Panc1 (cell line): ENCODE results near the gene ATXN7L1. TPM values are rescaled to one million over a fixed set of nuclear protein-coding genes. Genes with fewer than 3 reads are reported as not detected.
A peak's percentile ranks its signal among the peaks of the same experiment; 100 is the strongest.

ENCODE experiments used
- ATAC-seq: fragments of 200-7000 bp; cut with Tn5 transposase; 2 replicates; pipeline ENCODE4 v1.9.1; 2020; ENCODE audit warnings: mild to moderate bottlenecking, moderate library complexity
- BruUV-seq: library from RNA; stranded (reverse); fragments of 400-500 nt; replicated peaks from 2 replicates; lab custom pipeline; 2021; lab: Mats Ljungman, UMichigan
- CTCF ChIA-PET: fragments of 300-600 bp; sonication (Branson Sonifier 250); formaldehyde crosslinking; loops from one replicate; lab custom pipeline; 2022; ENCODE audit warnings: antibody characterized with exemption; lab: Charles Lee
- POLR2A ChIA-PET: fragments of 300-600 bp; sonication (Branson Sonifier 250); formaldehyde crosslinking; loops from one replicate; lab custom pipeline; 2022; ENCODE audit warnings: antibody characterized with exemption; lab: Charles Lee
- DNase-seq: peaks from one replicate; pipeline ENCODE4 v3.0.0-alpha.2; 2010; ENCODE audit warnings: low read depth, low spot score
- H3K27ac ChIP-seq: 2 replicates; pipeline ENCODE4 v1.5.1; 2011; ENCODE audit warnings: mild to moderate bottlenecking, low read length, inconsistent platforms
- H3K27me3 ChIP-seq: fragments of 200-500 bp; sonication (Bioruptor generic); 2 replicates; pipeline ENCODE4 v1.6.0; 2014; ENCODE audit warnings: low read length, inconsistent platforms; ENCODE audit not compliant: control insufficient read depth, insufficient read depth
- H3K36me3 ChIP-seq: fragments of 200-500 bp; sonication (Bioruptor generic); 2 replicates; pipeline ENCODE4 v1.5.1; 2014; ENCODE audit warnings: inconsistent platforms, mild to moderate bottlenecking, low read length, moderate library complexity; ENCODE audit not compliant: control insufficient read depth, insufficient read depth
- H3K4me1 ChIP-seq: 2 replicates; pipeline ENCODE4 v1.5.1; 2011; ENCODE audit warnings: inconsistent platforms, mild to moderate bottlenecking, low read length, moderate library complexity; ENCODE audit not compliant: control insufficient read depth, insufficient read depth
- H3K4me3 ChIP-seq, 2 experiments: 2 replicates each; pipeline ENCODE4 v1.5.1; 2011 to 2012; ENCODE audit warnings: low read depth in 2 of 2, low read length in 2 of 2, mild to moderate bottlenecking in 2 of 2, inconsistent platforms in 1 of 2, moderate library complexity in 1 of 2
- H3K9me3 ChIP-seq: fragments of 200-500 bp; sonication (Bioruptor generic); 2 replicates; pipeline ENCODE4 v1.5.1; 2014; ENCODE audit warnings: low read depth, mild to moderate bottlenecking, inconsistent platforms, low read length, moderate library complexity; ENCODE audit not compliant: control insufficient read depth, insufficient read depth
- POLR2AphosphoS5 ChIP-seq: IDR thresholded peaks from 2 replicates; pipeline ENCODE4 v1.6.1; 2012; ENCODE audit warnings: mild to moderate bottlenecking, low read depth, low read length, moderate library complexity
- SIN3A ChIP-seq: IDR thresholded peaks from 2 replicates; pipeline ENCODE4 v1.6.1; 2012; ENCODE audit warnings: low read depth, mild to moderate bottlenecking, low read length, moderate library complexity, borderline replicate concordance; ENCODE audit not compliant: insufficient read depth
- TCF7L2 ChIP-seq: IDR thresholded peaks from 2 replicates; pipeline ENCODE4 v1.6.1; 2011; ENCODE audit warnings: mild to moderate bottlenecking, low read depth, low read length, inconsistent platforms
- in situ Hi-C: cut with HindIII; loops from 2 replicates; pipeline ENCODE4 v1.10.0; 2016; ENCODE audit warnings: low sequenced_read_pairs, low pct_unique_long_range_greater_than_20kb
- intact Hi-C: fragments of 100-400 bp; cut with micrococcal nuclease; formaldehyde crosslinking; loops from one replicate; pipeline ENCODE4 v1.10.0; 2022; ENCODE audit not compliant: unreplicated experiment
- total RNA-seq: library from RNA; stranded (reverse); gene quantifications from one replicate; pipeline ENCODE4 v1.2.1, GENCODE V29; 2021; ENCODE audit not compliant: unreplicated experiment
- TF ChIP-seq, protein P1 (sequence below), 2 experiments: IDR thresholded peaks; 2 replicates each; pipeline ENCODE4 v1.6.1; 2011 to 2012; ENCODE audit warnings: low read depth in 2 of 2, control low read depth in 1 of 2, low read length in 1 of 2, mild to moderate bottlenecking in 1 of 2, moderate library complexity in 1 of 2; ENCODE audit not compliant: insufficient read depth in 1 of 2
- TF ChIP-seq, protein P2 (sequence below): fragments of 450-650 bp; IDR thresholded peaks from 2 replicates; pipeline ENCODE4 v1.5.1; 2017; ENCODE audit warnings: mild to moderate bottlenecking

ATXN7L1 gene
- total RNA-seq, 1 experiment from 2014 or later, result 10.8 TPM

DNA sequence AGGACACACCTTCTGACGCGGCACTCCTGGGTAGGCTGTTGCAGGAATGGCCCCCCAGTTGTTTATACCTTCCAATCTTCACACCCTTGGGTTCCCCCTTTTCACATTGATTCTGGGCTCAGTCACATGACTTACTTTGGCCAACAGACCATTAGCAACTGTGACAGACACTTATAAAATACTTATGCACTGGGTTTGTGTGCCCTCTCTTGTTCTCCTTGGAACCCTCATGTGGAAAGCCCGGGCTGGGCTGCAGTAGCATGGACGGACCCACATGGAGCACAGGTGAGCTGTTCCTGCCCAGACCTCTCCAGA, 69.0 kb downstream of the ATXN7L1 start:
- Histone ChIP-seq H3K27me3 (no peaks in the 10 kb centered on the region), H3K4me3 (no peak overlapping the region), H3K27ac (no peak overlapping the region), H3K9me3 (no peaks in the 10 kb centered on the region), H3K4me1 (peaks cover 6% of the 10 kb centered on the region; the same call in 1 of the 2 replicates), H3K36me3 (no peaks in the 10 kb centered on the region)
- CTCF ChIA-PET, result interaction anchor here (0.6 kb wide), 1 partner anchor 449 kb away, joined by 4 read pairs; no protein-coding TSS in a partner anchor
- intact Hi-C loops, result no loop called here
- POLR2A ChIA-PET, result no interaction called here
- ATAC-seq (no peak), DNase-seq (no peak)
- in situ Hi-C loops, result no loop called here
- BruUV-seq, result no TSS peak
- TF ChIP-seq TCF7L2 (no peak), SIN3A (no peak), POLR2AphosphoS5 (no peak)
- TF ChIP-seq, protein P1, sequence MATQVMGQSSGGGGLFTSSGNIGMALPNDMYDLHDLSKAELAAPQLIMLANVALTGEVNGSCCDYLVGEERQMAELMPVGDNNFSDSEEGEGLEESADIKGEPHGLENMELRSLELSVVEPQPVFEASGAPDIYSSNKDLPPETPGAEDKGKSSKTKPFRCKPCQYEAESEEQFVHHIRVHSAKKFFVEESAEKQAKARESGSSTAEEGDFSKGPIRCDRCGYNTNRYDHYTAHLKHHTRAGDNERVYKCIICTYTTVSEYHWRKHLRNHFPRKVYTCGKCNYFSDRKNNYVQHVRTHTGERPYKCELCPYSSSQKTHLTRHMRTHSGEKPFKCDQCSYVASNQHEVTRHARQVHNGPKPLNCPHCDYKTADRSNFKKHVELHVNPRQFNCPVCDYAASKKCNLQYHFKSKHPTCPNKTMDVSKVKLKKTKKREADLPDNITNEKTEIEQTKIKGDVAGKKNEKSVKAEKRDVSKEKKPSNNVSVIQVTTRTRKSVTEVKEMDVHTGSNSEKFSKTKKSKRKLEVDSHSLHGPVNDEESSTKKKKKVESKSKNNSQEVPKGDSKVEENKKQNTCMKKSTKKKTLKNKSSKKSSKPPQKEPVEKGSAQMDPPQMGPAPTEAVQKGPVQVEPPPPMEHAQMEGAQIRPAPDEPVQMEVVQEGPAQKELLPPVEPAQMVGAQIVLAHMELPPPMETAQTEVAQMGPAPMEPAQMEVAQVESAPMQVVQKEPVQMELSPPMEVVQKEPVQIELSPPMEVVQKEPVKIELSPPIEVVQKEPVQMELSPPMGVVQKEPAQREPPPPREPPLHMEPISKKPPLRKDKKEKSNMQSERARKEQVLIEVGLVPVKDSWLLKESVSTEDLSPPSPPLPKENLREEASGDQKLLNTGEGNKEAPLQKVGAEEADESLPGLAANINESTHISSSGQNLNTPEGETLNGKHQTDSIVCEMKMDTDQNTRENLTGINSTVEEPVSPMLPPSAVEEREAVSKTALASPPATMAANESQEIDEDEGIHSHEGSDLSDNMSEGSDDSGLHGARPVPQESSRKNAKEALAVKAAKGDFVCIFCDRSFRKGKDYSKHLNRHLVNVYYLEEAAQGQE (IDR thresholded peaks at IDR 0.05; ENCODE audit: insufficient read depth in 1 of 2, low read depth in 2 of 2, low read length in 1 of 2), result no peak
- TF ChIP-seq, protein P2, sequence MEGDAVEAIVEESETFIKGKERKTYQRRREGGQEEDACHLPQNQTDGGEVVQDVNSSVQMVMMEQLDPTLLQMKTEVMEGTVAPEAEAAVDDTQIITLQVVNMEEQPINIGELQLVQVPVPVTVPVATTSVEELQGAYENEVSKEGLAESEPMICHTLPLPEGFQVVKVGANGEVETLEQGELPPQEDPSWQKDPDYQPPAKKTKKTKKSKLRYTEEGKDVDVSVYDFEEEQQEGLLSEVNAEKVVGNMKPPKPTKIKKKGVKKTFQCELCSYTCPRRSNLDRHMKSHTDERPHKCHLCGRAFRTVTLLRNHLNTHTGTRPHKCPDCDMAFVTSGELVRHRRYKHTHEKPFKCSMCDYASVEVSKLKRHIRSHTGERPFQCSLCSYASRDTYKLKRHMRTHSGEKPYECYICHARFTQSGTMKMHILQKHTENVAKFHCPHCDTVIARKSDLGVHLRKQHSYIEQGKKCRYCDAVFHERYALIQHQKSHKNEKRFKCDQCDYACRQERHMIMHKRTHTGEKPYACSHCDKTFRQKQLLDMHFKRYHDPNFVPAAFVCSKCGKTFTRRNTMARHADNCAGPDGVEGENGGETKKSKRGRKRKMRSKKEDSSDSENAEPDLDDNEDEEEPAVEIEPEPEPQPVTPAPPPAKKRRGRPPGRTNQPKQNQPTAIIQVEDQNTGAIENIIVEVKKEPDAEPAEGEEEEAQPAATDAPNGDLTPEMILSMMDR, result no peak

DNA sequence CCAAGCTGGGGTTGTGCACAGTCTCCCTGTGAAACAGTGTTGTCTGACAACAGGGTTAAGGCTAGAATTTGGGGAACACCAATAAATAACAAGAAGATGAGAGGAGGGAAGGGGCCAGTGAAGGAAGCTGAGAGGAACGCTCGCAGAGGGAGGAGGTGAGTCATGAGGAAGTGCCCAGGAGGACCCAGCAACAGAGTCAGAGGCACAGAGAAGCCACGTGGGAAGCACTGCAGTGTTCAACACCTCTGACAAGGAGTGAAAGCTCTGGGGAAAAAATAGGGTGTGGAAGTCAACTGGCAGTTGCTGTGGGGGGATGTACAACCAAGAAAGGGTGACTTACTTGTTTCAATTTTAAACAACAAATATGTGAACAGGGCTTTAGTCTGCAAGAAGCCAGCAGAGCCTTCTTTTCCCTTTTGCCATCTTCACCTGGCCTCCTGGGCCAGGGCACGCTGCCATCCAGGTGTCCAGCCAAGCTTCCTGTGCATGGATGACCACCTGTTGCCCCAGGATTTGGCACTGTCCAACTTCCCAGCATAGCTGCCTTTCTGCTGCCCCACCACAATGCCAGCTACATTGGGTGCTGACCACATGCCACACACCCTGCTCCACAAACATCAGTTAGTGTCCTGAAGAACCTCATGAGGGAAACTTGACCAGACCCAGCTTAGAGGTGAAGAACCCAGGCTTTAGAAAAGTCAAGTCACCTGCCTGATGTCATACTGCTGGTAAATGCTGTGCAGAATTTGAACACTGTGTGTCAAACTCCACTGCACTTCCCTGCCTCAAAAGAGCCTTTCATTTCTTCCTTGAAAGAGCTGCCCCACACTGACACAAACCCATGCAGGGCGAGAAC, 69.6 kb downstream of the ATXN7L1 start:
- CTCF ChIA-PET, result no interaction called here
- in situ Hi-C loops, result no loop called here
- no peak for DNase-seq

More for the DNA sequence above, 69.6 kb downstream of the ATXN7L1 start:
- Histone ChIP-seq H3K36me3 (no peaks in the 10 kb centered on the region), H3K4me1 (peaks cover 6% of the 10 kb centered on the region; the same call in 1 of the 2 replicates), H3K27me3 (no peaks in the 10 kb centered on the region), H3K4me3 (no peak overlapping the region), H3K27ac (0 out of 2 replicates have a peak overlapping the region, but pooled peaks have one; percentile 14), H3K9me3 (no peaks in the 10 kb centered on the region)
- TF ChIP-seq POLR2AphosphoS5 (no peak), SIN3A (no peak)
- TF ChIP-seq, protein P1 (IDR thresholded peaks at IDR 0.05; ENCODE audit: insufficient read depth in 1 of 2, low read depth in 2 of 2, low read length in 1 of 2), result no peak
- BruUV-seq, result no TSS peak
- peak; percentile 70 for ATAC-seq
- POLR2A ChIA-PET, result no interaction called here
- intact Hi-C loops, result no loop called here
